HepG2 (cell line): ENCODE data around the gene GPRASP2.

Experiments used
- CREB1 ChIP-seq, 2 experiments: fragments of 450-650 bp in 1 of 2; IDR thresholded peaks; 2 replicates each; pipeline ENCODE4 v1.6.1; 2016 to 2017; ENCODE audit warnings: control low read depth in 1 of 2, mild to moderate bottlenecking in 1 of 2, missing compliant biosample characterization in 1 of 2, missing genetic modification characterization in 1 of 2
- ETV5 ChIP-seq: IDR thresholded peaks from 2 replicates; pipeline ENCODE4 v1.6.1; 2018; ENCODE audit warnings: missing biosample characterization, missing genetic modification reagents, inconsistent platforms, borderline replicate concordance
- HOXA5 ChIP-seq: sonication (generic); formaldehyde crosslinking; IDR thresholded peaks from 2 replicates; pipeline ENCODE4 v1.4.0; 2020; ENCODE audit warnings: missing genetic modification reagents
- JUN ChIP-seq: sonication (generic); formaldehyde crosslinking; IDR thresholded peaks from 2 replicates; pipeline ENCODE4 v1.4.0; 2020; ENCODE audit warnings: mild to moderate bottlenecking, missing genetic modification reagents
- NR3C1 ChIP-seq: sonication (generic); formaldehyde crosslinking; IDR thresholded peaks from 2 replicates; pipeline ENCODE4 v1.4.0; 2020; ENCODE audit warnings: missing genetic modification reagents
- PHB2 ChIP-seq: fragments of 450-650 bp; IDR thresholded peaks from 2 replicates; pipeline ENCODE4 v1.6.1; 2018; ENCODE audit not compliant: partially characterized antibody
- POLR2A ChIP-seq, 2 experiments: IDR thresholded peaks; 2 replicates each; pipeline ENCODE4 v1.6.1; 2011; ENCODE audit warnings: low read depth in 2 of 2, low read length in 2 of 2, mild to moderate bottlenecking in 1 of 2, moderate library complexity in 1 of 2; ENCODE audit not compliant: insufficient read depth in 1 of 2
- ZNF205 ChIP-seq: IDR thresholded peaks from 2 replicates; pipeline ENCODE4 v1.6.1; 2018; ENCODE audit warnings: missing biosample characterization, missing genetic modification reagents
- TF ChIP-seq, protein P1 (sequence below): sonication (generic); formaldehyde crosslinking; IDR thresholded peaks from 2 replicates; pipeline ENCODE4 v1.5.0; 2020; ENCODE audit warnings: mild to moderate bottlenecking, missing genetic modification reagents, moderate library complexity
- TF ChIP-seq, protein P2 (sequence below): sonication (generic); formaldehyde crosslinking; conservative IDR thresholded peaks from 2 replicates; pipeline ENCODE4 v1.8.0; 2022; ENCODE audit warnings: mild to moderate bottlenecking, moderate library complexity, missing genetic modification reagents
- TF ChIP-seq, protein P3 (sequence below): sonication (generic); formaldehyde crosslinking; IDR thresholded peaks from 2 replicates; pipeline ENCODE4 v1.5.0; 2020; ENCODE audit warnings: missing genetic modification reagents

DNA sequence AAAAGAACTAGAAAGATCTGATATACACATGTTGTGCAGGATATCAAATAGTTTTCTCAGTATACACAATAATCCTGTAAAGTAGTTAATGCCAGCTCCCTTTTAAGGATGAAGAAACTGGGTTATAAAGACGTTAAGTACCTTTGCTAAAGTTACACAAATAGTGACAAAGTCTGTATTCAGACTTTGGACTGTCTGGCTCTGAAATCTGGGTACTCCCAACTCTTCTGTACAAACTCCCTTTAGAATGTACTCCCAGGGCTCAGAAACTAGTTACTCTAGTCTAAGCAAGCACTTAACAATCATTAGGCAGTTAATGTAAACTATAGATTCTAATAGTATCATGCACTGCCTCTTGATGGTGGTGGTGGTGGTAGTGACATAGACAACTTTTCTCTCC lies 15.5 kb downstream of the GPRASP2 start:
- TF ChIP-seq POLR2A (IDR thresholded peaks at IDR 0.05; ENCODE audit: insufficient read depth in 1 of 2, low read depth in 2 of 2, low read length in 2 of 2) (no peak), NR3C1 (CRISPR knock-in tag) (no peak), JUN (CRISPR knock-in tag) (no peak), ETV5 (CRISPR knock-in tag) (no peak), PHB2 (no peak), HOXA5 (CRISPR knock-in tag) (no peak), ZNF205 (CRISPR knock-in tag) (no peak), CREB1 (IDR thresholded peaks at IDR 0.05) (no peak), CREB1 (CRISPR knock-in tag; IDR thresholded peaks at IDR 0.05) (no peak)
- TF ChIP-seq, protein P1, sequence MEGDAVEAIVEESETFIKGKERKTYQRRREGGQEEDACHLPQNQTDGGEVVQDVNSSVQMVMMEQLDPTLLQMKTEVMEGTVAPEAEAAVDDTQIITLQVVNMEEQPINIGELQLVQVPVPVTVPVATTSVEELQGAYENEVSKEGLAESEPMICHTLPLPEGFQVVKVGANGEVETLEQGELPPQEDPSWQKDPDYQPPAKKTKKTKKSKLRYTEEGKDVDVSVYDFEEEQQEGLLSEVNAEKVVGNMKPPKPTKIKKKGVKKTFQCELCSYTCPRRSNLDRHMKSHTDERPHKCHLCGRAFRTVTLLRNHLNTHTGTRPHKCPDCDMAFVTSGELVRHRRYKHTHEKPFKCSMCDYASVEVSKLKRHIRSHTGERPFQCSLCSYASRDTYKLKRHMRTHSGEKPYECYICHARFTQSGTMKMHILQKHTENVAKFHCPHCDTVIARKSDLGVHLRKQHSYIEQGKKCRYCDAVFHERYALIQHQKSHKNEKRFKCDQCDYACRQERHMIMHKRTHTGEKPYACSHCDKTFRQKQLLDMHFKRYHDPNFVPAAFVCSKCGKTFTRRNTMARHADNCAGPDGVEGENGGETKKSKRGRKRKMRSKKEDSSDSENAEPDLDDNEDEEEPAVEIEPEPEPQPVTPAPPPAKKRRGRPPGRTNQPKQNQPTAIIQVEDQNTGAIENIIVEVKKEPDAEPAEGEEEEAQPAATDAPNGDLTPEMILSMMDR (CRISPR knock-in tag) = no peak
- TF ChIP-seq, protein P2, sequence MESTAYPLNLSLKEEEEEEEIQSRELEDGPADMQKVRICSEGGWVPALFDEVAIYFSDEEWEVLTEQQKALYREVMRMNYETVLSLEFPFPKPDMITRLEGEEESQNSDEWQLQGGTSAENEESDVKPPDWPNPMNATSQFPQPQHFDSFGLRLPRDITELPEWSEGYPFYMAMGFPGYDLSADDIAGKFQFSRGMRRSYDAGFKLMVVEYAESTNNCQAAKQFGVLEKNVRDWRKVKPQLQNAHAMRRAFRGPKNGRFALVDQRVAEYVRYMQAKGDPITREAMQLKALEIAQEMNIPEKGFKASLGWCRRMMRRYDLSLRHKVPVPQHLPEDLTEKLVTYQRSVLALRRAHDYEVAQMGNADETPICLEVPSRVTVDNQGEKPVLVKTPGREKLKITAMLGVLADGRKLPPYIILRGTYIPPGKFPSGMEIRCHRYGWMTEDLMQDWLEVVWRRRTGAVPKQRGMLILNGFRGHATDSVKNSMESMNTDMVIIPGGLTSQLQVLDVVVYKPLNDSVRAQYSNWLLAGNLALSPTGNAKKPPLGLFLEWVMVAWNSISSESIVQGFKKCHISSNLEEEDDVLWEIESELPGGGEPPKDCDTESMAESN (CRISPR knock-in tag) = no peak
- TF ChIP-seq, protein P3, sequence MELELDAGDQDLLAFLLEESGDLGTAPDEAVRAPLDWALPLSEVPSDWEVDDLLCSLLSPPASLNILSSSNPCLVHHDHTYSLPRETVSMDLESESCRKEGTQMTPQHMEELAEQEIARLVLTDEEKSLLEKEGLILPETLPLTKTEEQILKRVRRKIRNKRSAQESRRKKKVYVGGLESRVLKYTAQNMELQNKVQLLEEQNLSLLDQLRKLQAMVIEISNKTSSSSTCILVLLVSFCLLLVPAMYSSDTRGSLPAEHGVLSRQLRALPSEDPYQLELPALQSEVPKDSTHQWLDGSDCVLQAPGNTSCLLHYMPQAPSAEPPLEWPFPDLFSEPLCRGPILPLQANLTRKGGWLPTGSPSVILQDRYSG (CRISPR knock-in tag) = no peak
